ENCODE measurements around the gene TNS3.

The TNS3 gene

DNA sequence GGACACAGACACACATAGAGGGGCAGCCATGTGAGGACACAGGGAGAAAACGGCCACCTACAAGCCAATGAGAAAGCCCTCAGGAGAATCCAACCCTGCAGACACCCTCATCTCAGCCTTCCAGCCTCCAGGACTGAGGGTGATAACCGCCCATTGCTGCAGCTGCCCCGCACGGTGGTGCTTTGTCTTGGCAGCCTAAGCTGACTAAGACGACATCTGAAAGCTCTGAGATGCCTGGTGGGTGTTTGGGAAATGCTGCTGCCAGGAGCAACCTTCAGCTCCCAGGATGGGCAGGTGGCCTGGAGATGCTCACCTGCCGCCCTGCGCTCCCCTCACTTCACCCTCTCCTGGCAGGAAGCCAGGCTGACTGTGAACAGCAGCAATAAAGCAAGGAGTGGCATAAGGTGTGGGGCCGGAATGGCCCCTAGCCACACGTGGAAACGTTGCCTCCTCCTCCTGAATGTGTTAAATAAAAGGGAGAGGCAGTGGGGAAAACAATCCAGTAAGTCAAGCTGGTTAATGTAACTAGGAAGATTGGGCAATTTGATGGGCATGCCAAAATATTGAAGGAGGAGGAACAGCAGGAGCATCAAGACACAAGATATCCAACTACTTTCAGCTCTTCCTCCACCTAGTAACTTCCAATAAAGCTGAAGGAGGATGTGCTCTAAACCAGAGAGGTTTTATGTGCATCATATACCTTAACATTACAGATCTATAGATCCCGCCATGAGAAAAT lies 121.5 kb downstream of the TNS3 start:
- no peak overlapping the region for H3K4me3 ChIP-seq (ENCODE audit: low read depth, low read length)
- TF ChIP-seq, protein P1, sequence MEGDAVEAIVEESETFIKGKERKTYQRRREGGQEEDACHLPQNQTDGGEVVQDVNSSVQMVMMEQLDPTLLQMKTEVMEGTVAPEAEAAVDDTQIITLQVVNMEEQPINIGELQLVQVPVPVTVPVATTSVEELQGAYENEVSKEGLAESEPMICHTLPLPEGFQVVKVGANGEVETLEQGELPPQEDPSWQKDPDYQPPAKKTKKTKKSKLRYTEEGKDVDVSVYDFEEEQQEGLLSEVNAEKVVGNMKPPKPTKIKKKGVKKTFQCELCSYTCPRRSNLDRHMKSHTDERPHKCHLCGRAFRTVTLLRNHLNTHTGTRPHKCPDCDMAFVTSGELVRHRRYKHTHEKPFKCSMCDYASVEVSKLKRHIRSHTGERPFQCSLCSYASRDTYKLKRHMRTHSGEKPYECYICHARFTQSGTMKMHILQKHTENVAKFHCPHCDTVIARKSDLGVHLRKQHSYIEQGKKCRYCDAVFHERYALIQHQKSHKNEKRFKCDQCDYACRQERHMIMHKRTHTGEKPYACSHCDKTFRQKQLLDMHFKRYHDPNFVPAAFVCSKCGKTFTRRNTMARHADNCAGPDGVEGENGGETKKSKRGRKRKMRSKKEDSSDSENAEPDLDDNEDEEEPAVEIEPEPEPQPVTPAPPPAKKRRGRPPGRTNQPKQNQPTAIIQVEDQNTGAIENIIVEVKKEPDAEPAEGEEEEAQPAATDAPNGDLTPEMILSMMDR (IDR thresholded peaks at IDR 0.05; ENCODE audit: low read depth, low read length, missing control alignments): no peak
- no peak for DNase-seq (ENCODE audit: low read depth)

DNA sequence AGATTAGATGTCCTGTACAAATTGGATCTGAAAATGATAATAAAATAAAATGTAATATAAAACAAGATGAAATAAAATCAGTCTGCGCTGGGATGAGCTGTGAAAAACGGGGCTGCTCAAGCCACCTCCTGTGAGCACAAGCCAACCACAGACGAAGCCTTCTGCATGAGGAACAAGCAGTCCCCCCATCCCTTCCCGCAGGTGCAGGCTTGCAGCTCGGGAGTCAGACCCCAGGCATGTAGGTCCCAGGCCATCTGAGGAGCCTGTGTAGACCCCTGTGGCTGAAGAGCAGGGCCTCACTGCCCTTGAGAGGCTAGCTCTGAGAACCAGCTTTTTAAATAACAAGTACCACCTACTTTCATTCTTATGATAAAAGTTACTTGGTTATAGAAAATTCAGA lies 123.4 kb downstream of the TNS3 start:
- DNase-seq (ENCODE audit: low read depth): no peak
- TF ChIP-seq, protein P1 (IDR thresholded peaks at IDR 0.05; ENCODE audit: low read depth, low read length, missing control alignments): no peak

DNA sequence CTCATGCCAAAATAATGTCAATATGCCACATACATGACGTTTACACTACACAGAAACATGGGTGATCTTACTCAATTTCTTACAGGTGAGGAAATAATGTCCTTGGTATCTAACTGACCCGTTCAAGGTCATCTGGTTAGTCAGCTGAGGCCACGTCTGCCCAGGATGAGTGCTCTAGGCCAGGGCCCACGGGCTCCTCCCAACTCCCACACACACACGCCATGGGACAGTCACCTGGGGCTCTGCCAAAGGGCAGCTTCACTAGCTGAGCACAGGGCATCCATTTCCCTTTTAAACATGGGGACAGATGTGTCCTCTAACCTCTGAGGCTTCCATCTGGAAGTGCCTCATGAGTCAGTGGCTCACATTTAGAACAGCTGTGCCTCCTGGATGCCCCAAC lies 123.9 kb downstream of the TNS3 start:
- TF ChIP-seq, protein P1 (IDR thresholded peaks at IDR 0.05; ENCODE audit: low read depth, low read length, missing control alignments): no peak
- no peak overlapping the region for H3K4me3 ChIP-seq (ENCODE audit: low read depth, low read length)
- DNase-seq (ENCODE audit: low read depth): no peak

More for the DNA sequence above, 123.4 kb downstream of the TNS3 start:
- no peak overlapping the region for H3K4me3 ChIP-seq (ENCODE audit: low read depth, low read length)

DNA sequence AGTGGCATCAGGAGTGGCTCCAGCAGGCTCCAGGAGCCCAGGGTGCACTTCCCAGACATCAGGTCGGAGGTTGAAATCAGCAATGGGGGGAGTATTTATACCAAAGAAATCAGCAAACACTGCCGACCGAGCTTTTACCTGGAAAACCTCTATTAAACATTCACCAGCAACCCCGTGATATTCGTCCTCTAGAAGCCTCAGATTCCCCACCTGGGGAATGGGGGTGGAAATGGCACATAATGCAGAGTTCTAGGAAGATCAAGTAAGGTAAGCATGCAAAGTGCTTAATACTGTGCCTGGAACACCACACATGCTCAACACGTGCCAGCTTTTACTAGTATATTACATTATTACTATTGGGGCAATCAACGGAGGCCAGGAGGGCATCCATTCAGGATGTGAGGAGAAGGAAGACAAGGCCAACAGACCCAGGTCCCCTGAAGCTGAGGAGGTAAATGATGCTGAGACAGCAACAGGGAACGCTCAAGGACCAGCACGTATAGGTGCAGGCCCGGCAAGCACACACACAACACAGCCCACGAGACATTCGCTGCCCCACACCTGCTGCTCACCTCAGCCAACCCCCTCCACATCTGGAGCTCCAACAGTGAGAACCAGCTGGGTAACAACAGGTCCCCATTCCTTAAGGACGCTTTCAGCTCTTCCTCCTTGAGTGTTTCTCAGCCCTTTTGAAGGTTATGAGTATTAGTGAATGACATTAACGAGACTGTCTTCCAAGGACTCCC lies 125.5 kb downstream of the TNS3 start:
- TF ChIP-seq, protein P1 (IDR thresholded peaks at IDR 0.05; ENCODE audit: low read depth, low read length, missing control alignments): no peak

DNA sequence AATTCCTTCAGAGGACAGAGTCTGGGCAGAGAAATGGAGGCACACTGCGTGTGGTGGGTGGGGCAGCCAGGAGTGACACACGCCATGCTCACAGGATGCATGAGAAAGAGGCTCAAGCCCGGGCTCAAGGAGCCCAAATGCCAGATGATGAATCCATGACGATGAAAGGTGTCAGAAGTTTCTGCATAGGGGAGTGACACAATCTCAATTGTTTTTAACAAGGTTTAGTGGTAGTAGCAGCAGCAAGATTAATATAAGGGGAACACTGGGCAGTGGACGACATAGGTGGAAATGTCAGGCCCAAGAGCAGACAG lies 126.1 kb downstream of the TNS3 start:
- no peak overlapping the region for H3K4me3 ChIP-seq (ENCODE audit: low read depth, low read length)
- TF ChIP-seq, protein P1 (IDR thresholded peaks at IDR 0.05; ENCODE audit: low read depth, low read length, missing control alignments): no peak

More for the DNA sequence above, 125.5 kb downstream of the TNS3 start:
- no peak overlapping the region for H3K4me3 ChIP-seq (ENCODE audit: low read depth, low read length)
- no peak for DNase-seq (ENCODE audit: low read depth)

DNA sequence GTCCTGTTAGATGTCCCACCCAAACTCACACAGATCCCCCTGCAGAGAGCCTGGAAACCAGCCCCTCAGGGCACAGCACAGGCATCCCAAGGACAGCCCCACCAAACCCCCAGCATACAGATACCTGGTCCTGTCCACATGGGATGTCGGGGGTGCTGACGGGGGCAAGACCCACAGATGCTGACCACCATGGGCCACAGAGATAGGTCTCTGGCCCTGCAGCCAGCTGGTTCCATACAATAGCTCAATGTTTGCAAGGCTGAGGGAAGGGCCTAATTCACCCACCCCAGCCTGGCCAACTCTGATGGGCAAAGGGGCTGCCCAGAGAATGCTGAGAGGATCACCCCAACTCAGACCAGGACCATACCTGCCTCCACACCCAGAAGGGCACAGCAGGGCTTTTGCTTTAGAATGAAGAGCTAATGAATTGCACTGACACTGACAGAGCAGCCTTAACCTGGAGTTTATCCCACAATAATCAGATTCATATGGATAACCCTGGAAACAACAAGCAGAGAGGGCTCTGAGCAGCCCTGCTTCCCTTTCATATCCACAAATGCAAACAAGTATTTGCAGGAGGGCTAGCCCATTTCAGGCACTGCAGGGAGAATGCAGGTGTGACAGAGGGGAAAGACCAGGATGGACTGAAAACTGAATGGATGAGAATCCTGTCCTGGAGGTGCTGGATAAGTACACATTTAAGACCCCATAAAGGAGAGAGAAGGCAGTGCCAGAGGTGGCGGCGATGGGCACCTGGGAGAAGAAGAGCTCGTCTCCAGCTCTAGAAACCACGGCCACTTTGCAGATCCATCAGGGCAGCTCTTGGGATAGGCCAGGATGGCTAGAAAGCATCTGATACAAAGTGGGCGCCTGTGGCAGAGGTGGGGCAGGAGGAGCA lies 126.7 kb downstream of the TNS3 start:
- TF ChIP-seq, protein P1 (IDR thresholded peaks at IDR 0.05; ENCODE audit: low read depth, low read length, missing control alignments): no peak
- no peak for DNase-seq (ENCODE audit: low read depth)
- H3K4me3 ChIP-seq (ENCODE audit: low read depth, low read length): no peak overlapping the region

More for the DNA sequence above, 126.1 kb downstream of the TNS3 start:
- DNase-seq (ENCODE audit: low read depth): no peak
